Endothelial cell of umbilical vein (primary cell): ENCODE data around the gene MYL3.
A peak's percentile ranks its signal among the peaks of the same experiment; 100 is the strongest.

ENCODE experiments used
- CTCF ChIP-seq, 2 donors: IDR thresholded peaks; 1 replicate in 1 of 2; 2 replicates in 1 of 2; pipeline ENCODE4 v1.5.1; 2011; ENCODE audit warnings: low read length in 2 of 2, mild to moderate bottlenecking in 2 of 2, moderate library complexity in 2 of 2, control low read depth in 1 of 2, inconsistent platforms in 1 of 2, low read depth in 1 of 2; ENCODE audit not compliant: insufficient read depth in 1 of 2; ENCODE audit errors: extremely low read depth in 1 of 2
- EZH2 ChIP-seq: IDR thresholded peaks from 2 replicates; pipeline ENCODE4 v1.6.1; 2012; ENCODE audit warnings: borderline replicate concordance, low read depth, mild to moderate bottlenecking, moderate library complexity, low read length, inconsistent platforms; ENCODE audit not compliant: severe bottlenecking
- MAX ChIP-seq: IDR thresholded peaks from 2 replicates; pipeline ENCODE4 v1.6.1; 2011; ENCODE audit not compliant: insufficient read depth, insufficient read length
- POLR2A ChIP-seq: IDR thresholded peaks from 2 replicates; pipeline ENCODE4 v1.6.1; 2012; ENCODE audit warnings: low read depth, mild to moderate bottlenecking, control low read depth, low read length
- POLR2AphosphoS5 ChIP-seq: IDR thresholded peaks from 2 replicates; pipeline ENCODE4 v1.6.1; 2012; ENCODE audit warnings: low read depth, mild to moderate bottlenecking, control low read depth, low read length, moderate library complexity; ENCODE audit not compliant: insufficient read depth

DNA sequence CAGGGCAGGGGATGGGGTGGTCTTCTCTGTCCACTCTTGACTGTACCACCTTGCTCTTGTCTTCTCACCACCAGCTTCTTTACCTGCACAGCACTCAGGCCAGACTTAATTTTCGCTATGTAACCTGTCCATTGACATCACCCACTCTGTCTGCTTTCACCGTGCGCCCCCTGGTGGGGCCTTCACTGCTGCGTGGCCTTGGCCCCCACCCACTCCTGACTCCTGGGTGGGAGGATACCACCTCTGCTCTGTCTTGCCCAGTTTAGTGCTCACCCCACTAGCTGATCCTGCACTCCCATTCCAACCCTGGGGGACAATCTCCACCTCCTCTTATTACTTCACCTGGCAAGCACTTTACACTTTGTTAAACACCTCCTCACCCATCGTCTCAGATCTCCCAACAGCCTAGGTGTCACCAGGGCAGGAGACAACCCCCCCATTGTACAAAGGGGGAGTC is 32.0 kb upstream of the MYL3 start:
- TF ChIP-seq CTCF (IDR thresholded peaks at IDR 0.05; ENCODE audit: extremely low read depth in 1 of 2, insufficient read depth in 1 of 2, low read depth in 1 of 2, low read length in 2 of 2) (peak; percentile 77 to 89), EZH2 (no peak), POLR2AphosphoS5 (no peak), MAX (no peak), POLR2A (no peak)
